ENCODE data around the gene RNF144A. TPM values are rescaled to one million over a fixed set of nuclear protein-coding genes. Genes with fewer than 3 reads are reported as not detected.

RNF144A gene
- total and polyA plus RNA-seq, 10 of the 15 experiments (the other 5 are each of a cell fraction or from before 2014, with no cell fraction given), result 0.02 to 12.1 (median 0.48) TPM; not detected in 1

GRCh38 chr2:7084601-7085000 is 167.4 kb downstream of the RNF144A start:
- ChIA-PET POLR2A (no interaction called here), SMC1A (ENCODE audit: uncharacterized antibody, unreplicated experiment) (interaction anchor here (3.3 to 3.4 kb wide), 2 partner anchors 40 to 188 kb away, joined by 12 to 18 read pairs; no protein-coding TSS in a partner anchor), RAD21 (ENCODE audit: unreplicated experiment) (interaction anchor here (2.1 kb wide), 1 partner anchor 188 kb away, joined by 6 read pairs; no protein-coding TSS in a partner anchor), CTCF (interaction anchor here (0.6 to 3.0 kb wide), 9 partner anchors 10 to 285 kb away, joined by 3 to 26 read pairs (median 4); no protein-coding TSS in a partner anchor)
- ATAC-seq, result no peak
- Histone ChIP-seq H4K20me1 (ENCODE audit: control insufficient read depth, insufficient read depth) (no peaks in the 10 kb centered on the region), H3K79me2 (ENCODE audit: control insufficient read depth, insufficient read depth, low read length) (no peaks in the 10 kb centered on the region), H3K9ac (ENCODE audit: control insufficient read depth, insufficient read depth, low read length) (no peak overlapping the region), H3K36me3 (ENCODE audit: control insufficient read depth in 2 of 2, insufficient read depth in 2 of 2, low read length in 1 of 2) (no peaks in the 10 kb centered on the region), H3K9me3 (replicated peaks; ENCODE audit: control insufficient read depth, insufficient read depth, low read length) (peaks cover 3% of the 10 kb centered on the region; the same call in 1 of the 3 replicates), H3K27me3 (replicated peaks in 1 of 2; ENCODE audit: control insufficient read depth in 2 of 2, insufficient read depth in 2 of 2, low read length in 1 of 2) (peaks cover 0 to 3% of the 10 kb centered on the region in 2 experiments; a peak in 1 of 4 replicates), H3K27ac (ENCODE audit: control insufficient read depth, insufficient read depth) (no peak overlapping the region), H2AFZ (ENCODE audit: control insufficient read depth, low read depth, low read length) (no peak overlapping the region), H3K4me2 (ENCODE audit: control insufficient read depth, insufficient read depth) (no peak overlapping the region), H3K4me1 (ENCODE audit: control insufficient read depth, insufficient read depth, low read length) (no peaks in the 10 kb centered on the region), H3K4me3 (no peak overlapping the region)
- FAIRE-seq, result no peak
- DNase-seq (ENCODE audit: low read depth, low spot score), result no peak
- BruUV-seq (replicated peaks), result no TSS peak
- intact Hi-C loops (cut with micrococcal nuclease; ENCODE audit: unreplicated experiment), result loop anchor here (1.0 to 5.0 kb wide), 4 partner anchors 40 to 257 kb away; no protein-coding TSS in a partner anchor
- TF ChIP-seq YY1 (IDR thresholded peaks at IDR 0.05; ENCODE audit: low read depth, low read length), result no peak
- no peak for TF ChIP-seq TCF7 (IDR thresholded peaks at IDR 0.05; ENCODE audit: borderline replicate concordance)
- no peak for TF ChIP-seq PBX3 (IDR thresholded peaks at IDR 0.05; ENCODE audit: insufficient replicate concordance, low read depth, low read length)
- no peak for TF ChIP-seq WRNIP1 (IDR thresholded peaks at IDR 0.05; ENCODE audit: borderline replicate concordance, low read depth, low read length)
- TF ChIP-seq RELB (IDR thresholded peaks at IDR 0.05; ENCODE audit: low read depth), result no peak
- no peak for TF ChIP-seq SUZ12 (IDR thresholded peaks at IDR 0.05; ENCODE audit: unreplicated experiment)
- TF ChIP-seq BCLAF1 (IDR thresholded peaks at IDR 0.05), result no peak
- no peak for TF ChIP-seq IRF5 (IDR thresholded peaks at IDR 0.05; ENCODE audit: borderline replicate concordance)
- in situ Hi-C loops (cut with MboI), result no loop called here
